Skin of body (tissue), 2 donors: ENCODE measurements around the gene LDAH. TPM values are rescaled to one million over a fixed set of nuclear protein-coding genes. Genes with fewer than 3 reads are reported as not detected.

Experiments
- DNase-seq: peaks from one replicate; lab custom pipeline; 2025; lab: John Stamatoyannopoulos, UW
- total RNA-seq: library from RNA; depleted of rRNA; stranded (reverse); fragments of >200 nt; gene quantifications from one replicate; pipeline ENCODE4 v1.2.3, GENCODE V29; 2014

The LDAH gene
- total RNA-seq, 1 donor from 2014 or later, result 15.8 TPM

DNA sequence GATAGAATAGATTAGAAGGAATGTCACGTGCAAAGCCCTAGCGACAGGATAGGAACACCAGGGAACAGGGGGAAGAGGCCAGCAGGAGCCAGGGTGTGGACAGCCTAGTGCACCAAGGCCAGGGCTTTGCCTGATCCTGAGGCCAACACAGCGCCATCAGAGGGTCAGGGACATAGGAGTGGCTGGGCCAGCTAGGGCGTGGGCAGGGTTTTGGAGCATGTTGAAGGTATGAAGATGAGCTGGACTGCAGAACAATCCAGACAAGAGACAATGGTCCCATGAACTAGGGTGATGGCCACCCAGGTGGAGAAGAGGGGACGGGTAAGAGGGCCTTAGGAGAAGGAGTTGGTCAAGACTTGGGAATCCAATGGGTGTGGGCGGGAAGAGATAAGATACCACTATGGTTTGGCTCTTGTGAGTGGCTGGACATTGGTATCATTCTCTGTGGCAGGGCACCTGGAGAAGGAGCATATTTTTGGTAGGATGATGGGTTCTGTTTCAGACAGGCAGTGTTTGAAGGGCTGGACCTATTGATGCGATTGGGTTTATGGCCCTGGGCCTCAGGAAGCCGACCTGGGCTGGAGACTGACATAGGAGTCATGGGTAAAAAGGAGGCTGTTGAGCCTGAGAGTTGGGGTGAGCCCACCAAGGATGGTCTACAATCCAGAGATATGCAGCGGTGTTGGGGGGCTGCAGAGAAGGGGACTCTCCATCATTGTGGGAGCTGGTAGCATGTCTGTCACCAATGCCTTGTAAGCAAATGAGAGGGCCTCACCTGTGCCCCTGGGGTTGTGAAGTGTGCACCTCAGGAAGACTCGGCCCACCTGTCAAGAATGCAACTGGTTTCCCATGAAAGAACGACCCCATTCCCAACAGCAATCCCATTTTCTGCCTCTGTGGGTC is 170.0 kb downstream of the LDAH start:
- no peak for DNase-seq

DNA sequence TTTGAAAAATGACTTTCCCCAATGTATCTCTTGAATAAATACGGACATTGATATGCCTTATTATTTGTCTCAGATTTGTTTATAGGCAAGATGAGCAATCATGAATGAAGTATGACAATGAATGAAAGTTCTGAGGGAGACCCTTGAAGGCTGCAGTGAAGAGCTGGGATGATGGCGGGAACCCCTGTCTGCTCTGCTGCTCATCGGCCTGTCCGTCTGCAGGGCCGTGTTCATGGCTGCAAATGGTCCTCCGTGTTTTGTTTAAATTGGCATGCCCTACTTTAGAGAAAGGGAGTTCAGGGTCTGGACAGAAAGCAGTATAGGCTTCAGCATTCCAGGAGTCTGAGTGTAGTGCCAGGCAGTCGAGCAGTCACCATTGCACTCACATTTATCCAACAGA is 170.8 kb downstream of the LDAH start:
- no peak for DNase-seq

- no peak for DNase-seq
Measured at GRCh38 chr2:20651731-20652099, 171.2 kb downstream of the LDAH start.

DNA sequence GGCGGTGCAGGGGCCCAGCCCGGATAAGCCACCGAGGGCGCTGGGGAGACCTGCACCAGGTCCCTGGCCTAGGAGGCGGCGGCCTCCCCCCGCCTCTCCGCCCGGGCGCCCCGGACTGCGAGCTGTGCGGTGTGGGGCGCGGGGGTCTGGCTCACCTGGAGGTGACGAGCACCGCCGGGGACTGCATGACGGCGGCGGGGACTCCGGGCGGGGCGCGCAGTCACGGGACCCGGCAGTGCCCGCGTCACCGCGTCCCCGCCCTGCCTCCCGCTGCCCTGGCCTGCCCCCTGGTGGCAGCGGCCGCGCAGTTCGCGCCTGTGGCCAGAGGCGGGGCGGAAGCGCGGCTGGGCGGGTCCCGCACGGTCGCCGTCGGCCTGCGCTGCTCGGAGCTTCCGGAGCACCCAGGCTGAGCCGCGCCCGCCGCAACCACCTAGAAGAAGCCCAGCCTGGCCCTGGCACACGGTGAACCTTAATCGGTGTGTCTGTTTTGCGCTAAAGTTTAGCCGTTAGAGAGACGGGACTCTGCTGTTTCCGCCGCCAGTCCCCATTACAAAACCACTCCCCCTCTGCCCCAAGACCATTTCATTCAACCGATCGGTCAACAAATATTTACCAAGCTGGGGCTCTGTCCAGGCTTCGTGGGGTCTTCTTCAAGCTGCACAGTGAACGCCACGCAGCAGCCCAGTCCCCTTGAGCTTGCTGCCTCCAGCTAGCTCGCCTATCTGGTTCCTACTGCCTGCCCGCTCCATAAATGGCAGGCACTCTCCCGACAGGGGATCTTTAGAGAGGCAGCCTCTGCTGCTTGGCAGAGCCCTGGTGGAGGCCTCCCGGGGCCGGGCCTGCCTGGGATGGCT is 171.8 kb downstream of the LDAH start, which contains the start of gene HS1BP3:
Gene HS1BP3, minus strand, starts transcription at position 222 of the 854 bp plus-strand sequence. Its CDS starts 35 bp downstream, at position 187.
- DNase-seq, result peak; percentile 90

DNA sequence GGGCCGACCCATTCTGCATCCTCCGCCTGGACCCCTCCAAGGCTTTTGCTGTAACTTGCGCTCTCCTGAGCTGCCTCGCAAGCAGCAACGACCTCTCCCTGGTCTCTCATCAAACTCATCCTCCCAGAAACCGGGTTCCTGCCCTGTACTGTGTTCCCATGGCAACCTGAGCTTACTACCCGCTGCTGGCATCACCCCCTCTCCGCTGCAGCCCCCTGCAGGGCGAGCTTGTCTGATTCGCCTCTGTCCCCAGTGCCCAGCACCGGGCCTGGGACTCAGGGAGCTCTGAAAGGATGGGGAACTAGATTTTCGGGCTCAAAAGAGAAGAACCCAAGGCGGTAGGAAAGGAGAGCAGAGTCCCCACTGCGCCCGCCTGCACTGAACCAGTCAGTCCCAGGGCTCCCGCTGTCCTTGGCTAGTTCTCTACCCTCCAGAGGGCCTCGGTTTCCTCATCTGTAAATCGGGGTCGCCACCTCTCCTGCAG is 172.5 kb downstream of the LDAH start:
- DNase-seq, result peak; percentile 35

- peak; percentile 13 for DNase-seq
Measured at GRCh38 chr2:20649976-20650375, 172.9 kb downstream of the LDAH start.

GRCh38 chr2:20649576-20649975 is 173.3 kb downstream of the LDAH start:
- DNase-seq, result no peak

DNA sequence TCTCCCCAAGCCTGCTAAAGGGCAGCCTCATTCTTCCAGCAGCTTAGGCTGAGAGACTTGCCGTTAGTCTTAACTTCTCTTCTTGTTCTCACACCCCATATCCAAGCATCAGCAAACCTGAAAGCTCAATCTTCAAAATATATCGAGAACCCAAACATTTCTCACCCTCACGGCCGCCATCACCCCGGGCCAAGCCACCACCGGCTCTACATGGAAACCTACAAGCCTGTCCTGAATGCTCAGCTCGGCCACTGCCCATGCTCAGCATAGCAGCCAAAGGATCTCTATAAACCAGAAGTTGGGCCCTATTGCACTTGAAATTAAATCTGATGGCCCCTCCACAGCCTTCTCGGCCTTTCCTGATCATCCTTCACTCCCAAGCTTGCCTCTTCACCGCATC is 174.1 kb downstream of the LDAH start:
- DNase-seq, result no peak

- no peak for DNase-seq
Measured at GRCh38 chr2:20648206-20648605, 174.7 kb downstream of the LDAH start.

DNA sequence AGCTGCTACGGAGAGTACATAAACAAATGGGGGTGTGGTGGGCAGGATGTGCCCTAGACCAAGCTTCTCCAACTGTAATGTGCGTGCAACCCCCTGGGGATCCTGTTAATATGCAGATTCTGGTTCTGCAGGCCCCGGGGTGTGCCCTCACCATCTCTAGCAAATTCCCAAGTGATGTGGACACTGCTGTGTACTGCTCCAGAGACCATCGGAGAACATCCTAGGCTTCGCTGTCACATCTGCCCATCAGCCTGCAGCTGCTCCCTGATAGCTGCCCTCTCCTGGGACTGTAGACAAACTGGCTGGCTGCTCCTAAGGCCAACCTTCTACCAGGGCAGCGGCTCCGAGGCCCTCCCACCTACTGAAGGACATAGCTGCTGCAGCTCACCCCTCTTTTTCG is 175.2 kb downstream of the LDAH start:
- DNase-seq, result no peak

DNA sequence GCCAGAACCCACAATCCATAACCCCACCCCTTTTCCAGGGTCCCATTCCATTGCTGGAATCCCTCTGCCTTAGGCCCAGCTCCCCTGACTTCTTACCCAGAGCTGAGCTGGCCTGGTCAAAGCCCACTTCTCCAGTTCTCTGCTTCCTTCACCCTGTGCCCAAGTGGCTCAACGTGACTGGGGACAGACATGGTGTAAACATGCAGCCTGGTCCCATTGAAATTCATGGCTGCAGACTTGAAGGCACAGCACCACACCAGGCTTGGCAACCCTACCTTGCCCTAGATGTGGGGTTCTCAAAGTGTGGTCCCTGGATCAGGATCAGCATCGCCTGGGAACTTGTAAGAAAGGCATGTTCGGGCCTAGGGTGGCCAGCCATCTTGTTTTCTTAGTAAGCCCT is 175.7 kb downstream of the LDAH start:
- no peak for DNase-seq

GRCh38 chr2:20646446-20646845 is 176.5 kb downstream of the LDAH start:
- DNase-seq, result no peak

DNA sequence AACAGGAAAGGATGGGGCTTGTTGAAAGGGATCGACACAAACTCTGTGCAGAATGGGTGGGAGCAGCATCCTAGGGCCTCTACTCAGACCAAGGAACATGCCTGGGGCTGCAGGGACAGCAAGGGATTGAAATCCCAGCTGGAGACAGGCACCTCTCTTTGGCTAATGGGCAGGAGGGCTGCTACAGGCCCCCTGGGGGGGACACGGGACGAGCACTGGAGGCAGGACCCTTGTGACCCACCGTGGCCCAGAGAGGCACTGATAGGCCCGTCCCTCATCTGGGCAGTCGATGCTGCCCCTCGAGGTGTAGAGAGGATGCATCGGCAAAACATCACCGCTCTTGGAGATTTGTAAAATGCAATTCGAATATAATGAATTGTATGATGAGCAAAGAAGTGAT is 177.1 kb downstream of the LDAH start:
- no peak for DNase-seq

- DNase-seq, result no peak
Measured at GRCh38 chr2:20645301-20645701, 177.6 kb downstream of the LDAH start.

DNA sequence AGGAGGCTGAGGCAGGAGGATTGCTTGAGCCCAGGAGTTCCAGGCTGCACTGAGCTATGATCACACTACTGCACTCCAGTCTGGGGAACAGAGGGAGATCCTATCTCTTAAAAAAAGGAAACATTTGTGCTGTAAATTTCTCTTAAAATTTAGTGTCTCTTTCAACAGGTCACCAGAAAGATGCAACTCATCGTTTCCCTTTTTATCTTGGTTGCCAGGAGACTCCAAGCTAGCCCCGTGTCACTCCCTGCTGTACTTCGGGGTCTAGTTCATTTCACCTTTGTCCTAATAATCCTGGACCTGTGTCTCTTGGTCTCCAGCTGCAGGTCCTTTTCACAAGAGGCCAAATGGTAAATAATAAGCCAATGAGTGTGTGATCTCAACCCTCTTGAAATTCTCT is 179.1 kb downstream of the LDAH start:
- DNase-seq, result no peak

DNA sequence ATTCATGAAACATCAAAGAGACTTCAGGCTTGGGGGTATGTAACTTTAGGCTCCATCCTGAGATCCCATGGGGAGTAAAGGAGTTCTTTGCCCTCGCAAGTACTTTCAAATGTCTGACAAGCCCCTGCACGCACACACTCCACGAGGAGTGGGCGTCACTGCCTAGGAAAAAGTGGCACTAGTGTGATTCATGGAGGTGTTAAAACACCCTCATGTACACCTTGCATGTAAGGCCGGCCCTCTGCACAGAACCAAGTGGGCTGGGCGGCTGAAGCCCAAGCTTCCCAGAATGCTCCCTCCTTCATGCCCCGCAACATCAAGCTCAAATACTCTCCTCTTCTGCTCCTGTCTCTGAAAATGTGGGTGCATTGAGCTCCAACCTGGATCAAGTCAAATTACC is 179.8 kb downstream of the LDAH start:
- DNase-seq, result no peak

GRCh38 chr2:20642055-20642971 is 180.6 kb downstream of the LDAH start:
- peak; percentile 28 for DNase-seq

GRCh38 chr2:20641123-20641985 is 181.5 kb downstream of the LDAH start:
- DNase-seq, result no peak

DNA sequence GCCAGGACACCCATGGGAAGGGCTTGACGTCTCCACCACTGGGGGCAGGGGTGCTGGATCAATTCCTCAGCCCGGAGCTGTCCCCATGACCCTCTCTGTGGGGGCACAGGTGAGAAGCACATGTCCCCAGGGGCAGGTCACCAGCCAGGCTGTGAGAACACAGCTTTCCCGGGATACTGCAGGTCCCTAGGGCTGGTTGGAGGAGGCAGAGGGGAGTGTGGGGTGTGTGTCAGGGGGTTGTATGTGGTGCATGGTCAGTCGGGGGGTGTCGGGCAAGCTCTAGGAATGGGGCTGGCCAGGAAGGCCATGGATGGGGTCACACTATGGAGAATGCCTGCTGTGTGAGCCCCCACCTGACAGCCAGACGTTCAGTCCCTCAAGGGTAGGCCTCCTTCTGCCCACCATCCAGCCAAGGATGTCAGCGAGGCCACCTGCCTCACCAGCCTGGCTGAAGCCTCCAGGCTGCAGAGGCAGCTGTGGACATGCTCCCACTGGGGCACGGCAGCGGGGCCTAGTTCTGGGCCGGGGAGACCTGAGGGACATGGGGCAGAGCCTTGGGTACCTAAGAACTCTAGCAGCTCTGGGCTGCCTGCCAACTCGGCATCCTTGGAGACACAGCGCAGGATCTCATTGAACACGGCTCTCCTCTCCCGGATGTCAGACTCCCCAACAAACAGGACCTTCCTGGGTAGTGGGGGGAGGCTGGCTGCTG is 182.3 kb downstream of the LDAH start:
- DNase-seq, result no peak
